NCI-H69 (cell line): Measurements from ENCODE around the gene XRN2.

Experiments used
- DNase-seq: peaks from one replicate; lab custom pipeline; 2025; lab: John Stamatoyannopoulos, UW

The XRN2 gene

DNA sequence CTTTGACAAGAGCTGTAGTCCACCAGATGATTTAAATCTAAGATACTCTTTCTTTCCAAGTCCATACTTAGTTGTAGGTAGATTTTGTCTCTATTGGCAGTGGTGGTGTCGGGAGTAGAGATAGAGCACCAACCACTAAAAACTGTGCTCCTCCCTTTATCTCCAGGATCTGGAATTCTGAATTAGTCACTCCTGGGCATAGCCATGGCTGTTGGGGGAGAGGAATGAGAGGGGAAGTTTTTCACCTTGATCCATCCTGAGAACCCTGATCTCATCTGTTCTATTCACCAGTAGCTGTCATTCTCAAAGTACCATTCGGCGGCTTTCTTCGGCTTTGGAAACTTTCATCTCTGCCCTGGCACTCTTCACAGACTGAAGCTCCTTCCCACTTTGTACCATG, 129.8 kb downstream of the XRN2 start:
- no peak for DNase-seq

DNA sequence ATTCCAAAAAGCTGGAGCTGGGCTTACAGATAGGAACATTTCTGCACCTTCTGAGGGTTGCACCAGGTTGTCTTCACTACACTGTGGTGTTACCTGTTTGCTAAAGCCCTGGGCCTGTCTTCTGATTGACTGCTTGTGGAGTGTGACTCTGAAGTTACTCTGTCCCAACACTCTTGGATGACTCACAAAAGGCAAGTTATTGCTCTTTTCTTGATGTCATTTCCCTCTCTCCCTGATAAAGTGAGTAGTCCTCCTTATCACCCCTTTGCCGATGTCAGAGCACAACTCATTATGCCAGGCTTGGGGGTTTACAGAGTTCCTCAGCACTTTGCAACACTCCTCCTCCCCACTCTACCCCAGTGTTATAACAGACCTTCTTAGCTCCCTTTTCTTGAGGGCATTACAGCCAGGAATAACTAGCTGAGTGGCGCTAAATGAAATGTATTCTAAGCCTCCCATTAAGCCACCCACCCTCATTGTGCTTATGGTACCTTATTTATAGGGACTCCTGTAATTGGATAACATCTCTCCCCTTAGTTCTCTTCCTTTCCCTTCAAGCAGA, 130.3 kb downstream of the XRN2 start:
- peak; percentile 6 for DNase-seq

DNA sequence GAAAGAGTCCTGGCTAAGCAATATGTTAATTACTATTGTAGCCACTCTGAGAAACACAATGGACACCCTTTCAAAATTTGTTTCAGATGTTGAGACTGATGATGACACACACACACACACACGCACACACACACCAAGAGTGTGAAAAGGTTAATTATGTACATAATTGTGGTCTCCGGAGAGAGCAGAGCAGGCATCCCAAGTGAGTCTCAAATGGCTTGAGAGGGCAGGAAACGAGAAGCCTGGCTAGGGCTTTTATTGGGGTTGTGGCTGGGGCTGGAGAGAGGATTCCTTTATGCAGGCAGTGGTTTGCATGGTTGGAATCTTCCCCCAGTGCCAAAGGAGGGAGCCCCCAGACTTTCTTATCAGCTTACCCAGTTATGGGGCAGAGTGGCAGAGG, 132.4 kb downstream of the XRN2 start:
- peak; percentile 30 for DNase-seq

GRCh38 chr20:21436205-21436604, 133.1 kb downstream of the XRN2 start:
- no peak for DNase-seq

GRCh38 chr20:21437248-21437647, 134.1 kb downstream of the XRN2 start:
- DNase-seq: no peak

- no peak for DNase-seq
Measured at GRCh38 chr20:21437816-21438215, 134.7 kb downstream of the XRN2 start.
